Measurements from ENCODE around the gene SPACDR.
A peak's percentile ranks its signal among the peaks of the same experiment; 100 is the strongest.

SPACDR gene

GRCh38 chr7:100434297-100435144 lies 29.5 kb downstream of the SPACDR start:
- DNase-seq (ENCODE audit: low read depth): no peak

GRCh38 chr7:100433592-100434296 lies 30.3 kb downstream of the SPACDR start:
- DNase-seq (ENCODE audit: low read depth): no peak

- no peak for DNase-seq (ENCODE audit: low read depth)
These were observed 30.8 kb downstream of the SPACDR start for GRCh38 chr7:100433276-100433591.

- DNase-seq (ENCODE audit: low read depth): no peak
These were observed 31.3 kb downstream of the SPACDR start for GRCh38 chr7:100432621-100433275.

- DNase-seq (ENCODE audit: low read depth): no peak
These were observed 32.0 kb downstream of the SPACDR start for GRCh38 chr7:100432053-100432452.

GRCh38 chr7:100431286-100431735 lies 32.7 kb downstream of the SPACDR start:
- DNase-seq (ENCODE audit: low read depth): no peak

- no peak for DNase-seq (ENCODE audit: low read depth)
These were observed 33.4 kb downstream of the SPACDR start for GRCh38 chr7:100430493-100431285.

GRCh38 chr7:100429637-100430492 lies 34.2 kb downstream of the SPACDR start, which contains the start of gene MEPCE:
Gene MEPCE, plus strand, starts transcription at chr7:100429831. Its CDS starts 188 bp downstream, at chr7:100430019.
- DNase-seq (ENCODE audit: low read depth): peak; percentile 94

GRCh38 chr7:100428967-100429636 lies 35.0 kb downstream of the SPACDR start:
- peak; percentile 100 for DNase-seq (ENCODE audit: low read depth)

- peak; percentile 95 for DNase-seq (ENCODE audit: low read depth)
These were observed 35.7 kb downstream of the SPACDR start, which contains the start of gene ZCWPW1 for GRCh38 chr7:100428199-100428966. Gene ZCWPW1, minus strand, starts transcription at chr7:100428703. Its CDS starts 8,054 bp downstream, at chr7:100420649.

GRCh38 chr7:100427762-100428198 lies 36.3 kb downstream of the SPACDR start:
- no peak for DNase-seq (ENCODE audit: low read depth)

- no peak for DNase-seq (ENCODE audit: low read depth)
These were observed 37.5 kb downstream of the SPACDR start for GRCh38 chr7:100426516-100426915.

GRCh38 chr7:100425347-100425746 lies 38.7 kb downstream of the SPACDR start:
- no peak for DNase-seq (ENCODE audit: low read depth)

- DNase-seq (ENCODE audit: low read depth): no peak
These were observed 40.7 kb downstream of the SPACDR start for GRCh38 chr7:100423315-100423714.

GRCh38 chr7:100419660-100420226 lies 44.3 kb downstream of the SPACDR start:
- DNase-seq (ENCODE audit: low read depth): no peak

GRCh38 chr7:100418930-100419659 lies 45.0 kb downstream of the SPACDR start:
- no peak for DNase-seq (ENCODE audit: low read depth)

GRCh38 chr7:100415448-100415847 lies 48.6 kb downstream of the SPACDR start:
- no peak for DNase-seq (ENCODE audit: low read depth)

GRCh38 chr7:100413889-100414288 lies 50.2 kb downstream of the SPACDR start:
- DNase-seq (ENCODE audit: low read depth): no peak
